SK-N-SH treated with all-trans-retinoic acid at 6 μM for 48 hours (cell line): ENCODE results near the gene SVOP.

Source experiments
- ARNTL ChIP-seq: fragments of 450-650 bp; formaldehyde crosslinking; IDR thresholded peaks from 2 replicates; pipeline ENCODE4 v1.5.0; 2020; ENCODE audit warnings: low read depth, mild to moderate bottlenecking, moderate library complexity, borderline replicate concordance
- CREB5 ChIP-seq: fragments of 250-450 bp; sonication (Bioruptor Pico); IDR thresholded peaks from 2 replicates; pipeline ENCODE4 v1.5.1; 2020; ENCODE audit warnings: low read depth, mild to moderate bottlenecking, moderate library complexity
- CSDC2 ChIP-seq: fragments of 250-450 bp; sonication (Bioruptor Pico); IDR thresholded peaks from 2 replicates; pipeline ENCODE4 v1.5.0; 2020; ENCODE audit warnings: mild to moderate bottlenecking, moderate library complexity
- OSR1 ChIP-seq: fragments of 250-450 bp; sonication (Bioruptor Pico); IDR thresholded peaks from 2 replicates; pipeline ENCODE4 v1.8.0; 2022; ENCODE audit warnings: moderate library complexity, mild to moderate bottlenecking, inconsistent platforms
- PATZ1 ChIP-seq: fragments of 250-450 bp; sonication (Bioruptor Pico); IDR thresholded peaks from 2 replicates; pipeline ENCODE4 v1.8.0; 2020; ENCODE audit warnings: mild to moderate bottlenecking, moderate library complexity, borderline replicate concordance
- POU6F1 ChIP-seq: fragments of 250-450 bp; sonication (Bioruptor Pico); IDR thresholded peaks from 2 replicates; pipeline ENCODE4 v1.8.0; 2021; ENCODE audit warnings: low read depth, mild to moderate bottlenecking, moderate library complexity, borderline replicate concordance
- PPARA ChIP-seq: fragments of 250-450 bp; sonication (Bioruptor Pico); IDR thresholded peaks from 2 replicates; pipeline ENCODE4 v1.5.0; 2020; ENCODE audit warnings: mild to moderate bottlenecking, borderline replicate concordance
- RARB ChIP-seq: fragments of 250-450 bp; sonication (Bioruptor Pico); IDR thresholded peaks from 2 replicates; pipeline ENCODE4 v1.8.0; 2021; ENCODE audit warnings: mild to moderate bottlenecking, moderate library complexity
- TSHZ2 ChIP-seq: fragments of 250-450 bp; sonication (Bioruptor Pico); IDR thresholded peaks from 2 replicates; pipeline ENCODE4 v1.5.0; 2020; ENCODE audit warnings: mild to moderate bottlenecking, moderate library complexity
- ZC3H10 ChIP-seq: fragments of 250-450 bp; sonication (Bioruptor Pico); IDR thresholded peaks from 2 replicates; pipeline ENCODE4 v1.5.1; 2021; ENCODE audit warnings: mild to moderate bottlenecking, moderate library complexity
- ZNF565 ChIP-seq: fragments of 450-650 bp; formaldehyde crosslinking; conservative IDR thresholded peaks from 2 replicates; pipeline ENCODE4 v1.5.0; 2020; ENCODE audit warnings: low read depth, mild to moderate bottlenecking, moderate library complexity
- ZNF70 ChIP-seq: fragments of 450-650 bp; formaldehyde crosslinking; IDR thresholded peaks from 2 replicates; pipeline ENCODE4 v1.5.0; 2020; ENCODE audit warnings: mild to moderate bottlenecking, moderate library complexity

GRCh38 chr12:108977360-108977759, 43.5 kb downstream of the SVOP start:
- TF ChIP-seq RARB (CRISPR knock-in tag) (no peak), CREB5 (no peak), TSHZ2 (no peak), POU6F1 (CRISPR knock-in tag) (no peak), PATZ1 (no peak), OSR1 (no peak), ZNF70 (CRISPR knock-in tag) (no peak), PPARA (CRISPR knock-in tag) (no peak), CSDC2 (CRISPR knock-in tag) (no peak), ZC3H10 (CRISPR knock-in tag) (no peak), ZNF565 (CRISPR knock-in tag) (no peak), ARNTL (CRISPR knock-in tag) (no peak)
